Erythroblast (primary cell): ENCODE data around the gene APPBP2.

Experiments
- GATA1 ChIP-seq: IDR thresholded peaks from 2 replicates; pipeline ENCODE4 v1.6.1; 2011; ENCODE audit warnings: low read depth, mild to moderate bottlenecking, control low read depth, low read length, moderate library complexity
- POLR2A ChIP-seq: IDR thresholded peaks from 2 replicates; pipeline ENCODE4 v1.6.1; 2011; ENCODE audit warnings: mild to moderate bottlenecking, low read length

GRCh38 chr17:60519795-60520194 lies 6.2 kb downstream of the APPBP2 start:
- TF ChIP-seq POLR2A (no peak), GATA1 (no peak)
